Stomach (tissue), 4 donors: ENCODE data around the gene TNRC6B.

Experiments used
- EP300 ChIP-seq: sonication (generic); formaldehyde crosslinking; IDR thresholded peaks from one replicate; pipeline ENCODE4 v1.6.1; 2017; ENCODE audit warnings: antibody characterized with exemption
- POLR2A ChIP-seq, 4 donors: fragments of 450-650 bp; IDR thresholded peaks; one replicate each; pipeline ENCODE4 v1.6.1; 2016; ENCODE audit warnings: antibody characterized with exemption in 4 of 4, control low read depth in 2 of 4, mild to moderate bottlenecking in 1 of 4, moderate library complexity in 1 of 4

DNA sequence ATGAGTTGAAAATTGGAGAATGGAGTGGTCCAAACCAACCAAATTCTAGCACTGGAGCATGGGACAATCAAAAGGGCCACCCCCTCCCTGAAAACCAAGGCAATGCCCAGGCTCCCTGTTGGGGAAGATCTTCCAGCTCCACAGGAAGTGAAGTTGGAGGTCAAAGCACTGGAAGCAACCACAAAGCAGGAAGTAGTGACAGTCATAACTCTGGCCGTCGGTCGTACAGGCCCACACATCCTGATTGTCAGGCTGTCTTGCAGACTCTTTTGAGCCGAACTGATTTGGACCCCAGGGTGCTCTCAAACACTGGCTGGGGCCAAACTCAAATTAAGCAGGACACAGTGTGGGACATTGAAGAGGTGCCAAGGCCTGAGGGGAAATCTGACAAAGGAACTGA, 88.1 kb downstream of the TNRC6B start:
- no peak for TF ChIP-seq EP300
- no peak for TF ChIP-seq POLR2A (IDR thresholded peaks at IDR 0.05)
